ENCODE data around the gene CDADC1.
A peak's percentile ranks its signal among the peaks of the same experiment; 100 is the strongest.

The CDADC1 gene

DNA sequence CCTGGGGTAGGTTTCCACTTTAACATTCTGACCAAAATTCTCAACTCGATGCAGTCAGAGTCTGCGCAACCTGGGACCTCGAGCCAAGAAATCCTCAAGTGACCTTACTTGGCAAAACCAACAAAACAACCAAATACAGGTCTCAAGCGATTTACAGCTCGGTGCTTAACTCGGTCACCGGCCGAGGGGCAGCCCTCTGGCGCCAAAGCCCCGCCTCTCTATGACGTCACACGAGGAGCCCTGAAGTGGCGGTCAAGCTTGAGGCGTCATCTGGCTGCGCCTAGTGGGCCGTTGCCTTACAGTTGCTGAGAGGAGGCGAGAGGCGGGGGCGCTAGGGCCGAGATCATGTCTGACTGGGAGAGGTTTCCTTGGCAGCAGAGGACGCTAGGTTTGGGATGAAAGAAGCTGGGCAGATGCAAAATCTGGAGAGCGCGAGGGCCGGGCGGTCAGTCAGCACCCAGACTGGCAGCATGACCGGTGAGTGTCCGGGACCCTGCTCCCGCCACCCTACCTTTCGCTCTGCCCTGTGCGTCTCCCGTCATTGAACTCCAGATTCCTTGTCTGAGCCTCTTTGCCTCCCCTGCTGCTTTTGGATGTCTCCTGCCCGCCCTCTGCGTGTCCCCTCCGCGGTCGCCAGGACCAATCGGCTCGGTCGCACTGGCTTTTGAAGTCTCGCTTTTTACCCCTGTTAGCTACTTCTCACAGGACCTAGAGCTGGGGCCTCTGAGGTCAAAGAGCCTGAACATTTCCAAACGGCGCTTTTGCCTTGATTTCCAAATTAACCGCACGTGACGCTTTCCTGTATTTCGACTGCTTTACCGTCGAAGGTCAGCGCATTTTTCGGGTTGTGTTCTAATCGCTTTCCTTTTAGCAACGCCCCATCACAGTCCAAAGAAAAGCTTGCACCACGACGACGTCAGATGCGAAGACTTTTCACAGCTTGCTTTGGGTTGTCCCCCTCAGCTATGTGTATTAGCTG lies at the start of gene CDADC1:
TSS of gene CDADC1 (plus strand) at position 283 of the 979 bp plus-strand sequence. CDS start at position 396, 113 bp downstream.
- peak; percentile 41 for FAIRE-seq

DNA sequence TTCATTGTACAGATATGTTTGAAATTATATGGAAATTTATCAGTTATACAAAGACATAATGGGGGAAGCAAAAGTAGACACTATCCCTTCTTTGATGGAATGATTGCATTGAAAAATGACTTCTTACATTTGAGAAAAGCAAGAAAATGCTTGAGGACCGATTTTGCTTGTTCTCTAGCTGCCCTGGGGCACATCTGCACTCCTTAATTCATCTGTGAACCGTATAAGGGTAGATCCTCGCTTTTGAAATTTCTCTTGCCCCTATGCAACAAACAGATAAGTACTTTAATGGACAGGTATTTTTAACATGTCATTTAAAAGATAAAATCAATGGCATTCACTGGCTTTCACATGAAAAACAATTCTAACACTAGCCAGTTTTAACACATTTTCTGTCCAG lies 41.1 kb upstream of the CDADC1 start:
- FAIRE-seq: no peak

DNA sequence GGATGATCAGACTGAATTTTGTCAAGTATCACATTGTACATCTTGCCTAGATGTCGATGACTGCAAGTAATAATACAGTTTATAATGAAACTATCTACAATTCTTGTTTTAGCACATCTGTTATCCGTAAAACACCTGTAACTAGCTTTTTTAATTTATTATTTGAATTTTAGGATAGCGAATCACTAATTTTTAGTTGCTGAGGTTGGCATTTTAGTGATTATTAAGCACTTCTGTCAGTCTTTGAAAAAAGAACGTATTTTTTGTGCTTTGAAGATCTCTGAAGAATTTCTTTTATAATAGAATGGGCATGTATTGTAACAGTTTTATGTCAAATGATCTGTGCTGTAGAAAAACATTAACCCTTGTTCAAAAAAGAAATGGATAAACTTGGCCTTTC lies 39.1 kb upstream of the CDADC1 start:
- no peak for FAIRE-seq

DNA sequence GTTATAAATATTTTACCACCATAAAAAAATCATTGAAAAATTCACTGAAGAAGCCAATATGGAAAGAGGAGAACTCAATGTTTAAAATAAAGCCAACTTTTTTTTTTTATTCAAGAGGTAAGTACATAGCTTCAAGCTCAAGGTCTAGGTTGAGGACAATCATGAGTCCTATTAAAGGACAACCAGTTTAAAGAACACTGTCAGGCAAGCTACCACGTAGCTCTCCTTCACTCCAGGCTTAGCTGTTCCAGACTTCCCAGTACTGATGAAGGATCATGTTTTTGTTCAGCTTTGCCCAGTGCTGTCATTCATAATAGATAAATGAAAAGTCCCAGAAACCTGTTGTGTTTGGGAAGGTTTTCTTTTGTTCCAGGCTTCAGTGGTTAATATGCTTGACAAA lies 37.6 kb upstream of the CDADC1 start:
- no peak for FAIRE-seq

DNA sequence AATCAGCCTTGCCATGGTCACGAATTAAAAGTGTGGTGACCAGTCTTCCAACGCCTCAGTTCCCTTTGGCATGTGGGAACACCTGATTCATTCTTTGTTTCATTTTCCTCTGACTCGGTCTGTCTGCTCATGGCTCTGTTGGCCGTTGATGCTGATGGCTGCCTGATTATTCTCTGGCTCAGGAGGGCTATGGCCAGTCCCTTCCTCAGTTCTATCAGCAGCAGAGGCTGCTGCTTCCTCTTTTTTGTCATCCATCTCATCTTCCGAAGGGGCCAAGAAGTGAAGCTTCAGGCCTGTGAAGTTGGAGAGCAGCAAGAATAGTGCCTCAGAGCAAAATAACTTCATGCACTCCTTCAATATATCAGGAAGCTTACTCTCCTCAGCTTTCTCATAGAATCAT lies 37.1 kb upstream of the CDADC1 start:
- FAIRE-seq: no peak

DNA sequence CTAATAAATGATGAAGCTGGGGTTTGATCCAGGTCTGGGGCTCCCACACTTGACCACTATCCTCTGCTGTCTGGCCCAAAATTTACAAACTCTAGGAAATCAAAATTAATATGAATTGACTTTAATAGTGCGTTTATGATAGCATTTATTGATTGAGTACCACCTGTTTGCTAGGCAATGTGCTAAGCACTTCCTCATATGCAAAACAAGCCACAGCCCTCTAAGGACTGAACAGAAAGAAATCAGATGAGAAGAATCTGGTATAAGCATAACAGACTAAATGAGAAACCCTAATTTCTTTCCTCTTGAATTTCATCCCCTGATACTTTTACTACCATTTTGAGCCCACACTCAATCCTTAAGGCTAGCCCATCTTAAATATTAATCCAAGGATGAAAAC lies 34.2 kb upstream of the CDADC1 start:
- FAIRE-seq: no peak

DNA sequence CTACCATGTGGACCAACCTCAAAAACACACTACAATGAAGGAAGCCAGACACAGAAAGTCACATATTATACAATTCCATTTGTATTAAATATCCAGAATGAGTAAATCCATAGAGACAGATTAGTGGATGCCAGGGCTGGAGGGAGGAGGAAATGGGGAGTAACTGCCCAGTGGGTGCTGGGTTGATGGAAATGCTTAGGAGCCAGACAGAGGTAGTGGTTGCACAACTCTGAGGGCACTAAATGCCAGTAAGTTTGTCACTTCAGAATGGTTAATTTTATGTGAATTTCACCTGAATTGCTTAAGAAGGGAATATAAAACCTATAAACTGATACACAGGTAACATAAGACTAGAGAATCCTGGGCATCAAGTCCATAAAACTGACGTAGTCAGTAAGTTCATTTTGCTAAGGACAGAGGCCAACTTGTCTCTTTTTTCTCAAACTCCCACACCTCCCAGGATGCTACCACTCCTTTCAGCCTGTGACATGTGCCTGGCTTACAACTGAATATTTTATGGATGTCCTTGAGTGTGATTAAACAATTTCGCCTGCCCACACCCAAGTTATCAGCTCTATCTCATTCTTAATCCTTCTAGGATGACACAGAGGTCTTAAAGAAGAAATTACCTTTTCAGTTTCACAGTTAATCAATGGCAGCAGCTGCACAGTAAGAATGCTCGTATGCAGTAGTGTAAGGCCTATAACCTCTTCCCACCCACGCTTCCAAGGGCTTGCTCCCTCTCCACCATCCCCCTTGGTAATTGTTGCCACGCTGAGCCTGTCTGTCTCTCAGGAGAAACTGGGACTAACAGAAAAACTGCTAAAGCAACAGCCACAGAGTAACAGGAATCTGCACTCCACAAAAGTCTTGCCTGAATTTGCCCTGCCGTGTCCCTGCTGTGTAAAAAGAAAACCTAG lies 33.5 kb upstream of the CDADC1 start:
- FAIRE-seq: no peak

DNA sequence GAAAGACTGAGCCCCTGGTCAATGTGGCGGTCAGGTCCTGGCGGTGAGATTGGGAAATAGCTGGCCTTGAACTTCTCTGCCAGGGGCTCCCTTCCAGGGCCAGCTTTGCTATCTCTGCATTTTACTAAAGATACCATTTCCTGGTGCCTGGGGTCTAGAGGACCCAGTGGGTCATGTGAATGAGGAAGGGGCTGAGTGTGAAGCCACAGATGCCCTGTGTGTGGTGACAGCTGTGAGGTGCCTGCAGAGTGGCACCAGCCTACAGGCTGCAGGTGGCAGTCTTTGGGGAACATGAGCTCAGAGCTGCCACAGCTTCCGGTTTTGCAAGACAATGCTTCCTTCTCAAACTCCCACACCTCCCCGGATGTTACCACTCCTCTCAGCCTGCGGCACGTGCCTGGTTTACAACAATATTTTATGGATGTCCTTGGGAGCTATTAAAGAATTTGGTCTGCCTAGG lies 32.8 kb upstream of the CDADC1 start:
- no peak for FAIRE-seq

DNA sequence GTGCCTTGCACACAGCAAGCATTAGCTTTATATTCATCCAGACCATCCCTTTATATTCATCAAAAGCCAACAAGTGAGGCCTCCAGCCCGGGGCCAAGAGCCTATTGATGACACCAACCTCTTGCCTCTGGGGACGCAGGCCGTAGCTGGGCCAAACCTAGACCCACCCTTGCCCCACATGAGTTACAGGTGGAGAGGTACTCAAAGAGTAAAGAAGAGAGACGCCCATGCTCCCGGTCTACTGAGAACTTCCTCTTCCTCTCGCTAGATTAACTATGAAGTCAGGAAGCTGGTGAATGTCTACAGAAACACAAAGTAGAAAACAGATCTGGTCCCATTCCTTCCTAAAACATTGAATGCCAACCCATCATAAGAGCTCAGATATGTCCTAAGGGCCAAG lies 31.4 kb upstream of the CDADC1 start:
- FAIRE-seq: no peak

DNA sequence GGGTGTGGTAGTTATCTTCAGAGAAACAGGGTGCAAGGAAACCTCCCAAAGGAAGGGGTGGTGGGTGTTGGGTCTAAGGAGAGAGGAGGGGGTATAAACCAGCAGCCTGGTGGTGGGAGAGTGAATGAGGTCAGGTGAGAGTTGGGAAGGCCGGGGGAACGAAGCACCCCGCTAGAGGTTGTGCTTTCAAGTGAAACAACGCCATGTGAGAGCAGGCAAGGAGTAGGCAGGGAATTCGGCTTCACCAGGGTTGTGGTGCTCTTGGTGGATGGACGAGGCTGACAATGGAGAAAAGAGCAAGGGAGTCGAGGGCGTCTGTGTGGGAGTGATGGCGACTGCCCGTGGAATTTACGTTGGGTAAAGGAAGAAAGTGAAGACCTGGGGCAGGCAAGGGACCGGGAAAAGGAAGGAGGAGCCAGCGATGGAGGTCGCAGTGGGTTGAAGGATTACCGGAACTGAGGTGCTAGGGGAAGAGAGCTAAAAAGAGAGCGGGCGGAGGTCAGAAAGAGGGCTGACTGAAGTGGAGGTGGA lies 29.7 kb upstream of the CDADC1 start:
- FAIRE-seq: no peak

DNA sequence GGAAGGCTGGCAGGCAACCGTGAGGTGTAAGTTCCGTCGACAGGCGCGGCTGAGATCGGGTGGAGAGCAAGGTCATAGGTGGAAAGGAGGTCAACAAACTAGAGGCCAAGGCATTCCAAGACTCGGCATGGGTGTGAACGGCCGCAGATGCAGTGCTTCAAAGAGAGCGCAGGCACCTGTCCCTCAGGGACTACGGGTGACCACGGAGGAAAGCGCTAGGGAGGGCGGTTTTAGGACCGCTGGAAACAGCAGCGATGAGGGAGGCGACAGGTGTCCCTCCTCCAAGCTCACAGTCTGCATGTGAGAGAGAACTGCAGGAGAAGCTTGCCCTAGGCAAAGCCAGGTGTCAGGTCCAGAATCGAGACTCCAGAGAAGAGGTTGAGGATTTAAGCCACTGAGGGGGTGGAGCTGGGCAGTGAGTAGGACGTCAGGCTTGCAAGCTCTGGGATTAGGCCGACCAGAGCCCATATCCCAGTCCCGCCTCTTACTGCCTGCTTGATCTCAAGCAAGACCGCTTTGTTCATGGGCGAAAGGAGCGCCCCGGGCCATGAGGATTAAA lies 29.2 kb upstream of the CDADC1 start:
- FAIRE-seq: no peak

DNA sequence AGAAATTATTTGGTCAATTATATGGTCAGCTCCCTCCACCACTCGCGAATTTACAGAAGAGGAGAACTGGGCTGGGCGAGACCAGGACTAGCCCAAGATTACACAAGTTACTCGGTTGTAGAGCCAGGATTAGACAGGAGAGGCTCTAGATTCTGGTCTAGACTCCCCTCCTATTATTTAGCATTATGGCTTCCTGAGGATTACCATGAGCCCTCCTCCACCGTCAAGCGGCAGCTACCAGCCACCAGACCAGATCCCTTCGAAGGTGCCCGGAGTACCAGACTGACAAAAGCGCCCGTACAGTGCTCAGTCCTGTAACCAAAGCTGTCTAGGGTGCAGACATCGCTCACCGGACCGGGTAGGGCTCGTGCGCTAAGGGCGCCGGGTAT lies 28.1 kb upstream of the CDADC1 start:
- no peak for FAIRE-seq

DNA sequence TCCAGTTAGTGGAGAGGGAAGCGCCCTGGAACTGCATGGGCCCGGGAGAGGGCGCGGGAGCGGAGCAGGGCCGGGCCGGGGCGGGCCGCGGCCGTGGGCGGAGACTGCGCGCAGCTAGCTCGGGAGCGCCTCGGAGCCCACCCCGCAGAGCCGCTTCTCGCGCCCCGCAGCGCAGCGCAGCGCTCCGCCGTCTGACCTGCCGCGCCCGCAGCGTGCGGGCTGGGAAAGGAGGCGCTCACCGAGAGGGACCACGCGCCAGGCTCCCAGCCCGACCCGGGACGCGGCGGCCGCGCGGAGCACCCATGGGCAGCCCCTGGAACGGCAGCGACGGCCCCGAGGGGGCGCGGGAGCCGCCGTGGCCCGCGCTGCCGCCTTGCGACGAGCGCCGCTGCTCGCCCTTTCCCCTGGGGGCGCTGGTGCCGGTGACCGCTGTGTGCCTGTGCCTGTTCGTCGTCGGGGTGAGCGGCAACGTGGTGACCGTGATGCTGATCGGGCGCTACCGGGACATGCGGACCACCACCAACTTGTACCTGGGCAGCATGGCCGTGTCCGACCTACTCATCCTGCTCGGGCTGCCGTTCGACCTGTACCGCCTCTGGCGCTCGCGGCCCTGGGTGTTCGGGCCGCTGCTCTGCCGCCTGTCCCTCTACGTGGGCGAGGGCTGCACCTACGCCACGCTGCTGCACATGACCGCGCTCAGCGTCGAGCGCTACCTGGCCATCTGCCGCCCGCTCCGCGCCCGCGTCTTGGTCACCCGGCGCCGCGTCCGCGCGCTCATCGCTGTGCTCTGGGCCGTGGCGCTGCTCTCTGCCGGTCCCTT lies 27.5 kb upstream of the CDADC1 start, which contains the start of gene MLNR:
TSS of gene MLNR (plus strand) at position 303 of the 820 bp plus-strand sequence. CDS start at position 303, 0 bp downstream.
- FAIRE-seq: no peak

DNA sequence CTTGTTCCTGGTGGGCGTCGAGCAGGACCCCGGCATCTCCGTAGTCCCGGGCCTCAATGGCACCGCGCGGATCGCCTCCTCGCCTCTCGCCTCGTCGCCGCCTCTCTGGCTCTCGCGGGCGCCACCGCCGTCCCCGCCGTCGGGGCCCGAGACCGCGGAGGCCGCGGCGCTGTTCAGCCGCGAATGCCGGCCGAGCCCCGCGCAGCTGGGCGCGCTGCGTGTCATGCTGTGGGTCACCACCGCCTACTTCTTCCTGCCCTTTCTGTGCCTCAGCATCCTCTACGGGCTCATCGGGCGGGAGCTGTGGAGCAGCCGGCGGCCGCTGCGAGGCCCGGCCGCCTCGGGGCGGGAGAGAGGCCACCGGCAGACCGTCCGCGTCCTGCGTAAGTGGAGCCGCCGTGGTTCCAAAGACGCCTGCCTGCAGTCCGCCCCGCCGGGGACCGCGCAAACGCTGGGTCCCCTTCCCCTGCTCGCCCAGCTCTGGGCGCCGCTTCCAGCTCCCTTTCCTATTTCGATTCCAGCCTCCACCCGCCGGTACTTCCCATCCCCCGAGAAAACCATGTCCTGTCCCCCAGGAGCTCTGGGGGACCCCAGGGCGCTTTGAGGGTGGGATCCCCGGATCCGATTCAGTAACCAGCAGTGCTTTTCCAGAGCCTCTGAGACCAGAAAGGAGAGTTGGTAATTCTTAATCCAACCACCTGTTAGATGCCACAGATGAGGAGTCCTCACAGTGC lies 26.7 kb upstream of the CDADC1 start:
- no peak for FAIRE-seq

DNA sequence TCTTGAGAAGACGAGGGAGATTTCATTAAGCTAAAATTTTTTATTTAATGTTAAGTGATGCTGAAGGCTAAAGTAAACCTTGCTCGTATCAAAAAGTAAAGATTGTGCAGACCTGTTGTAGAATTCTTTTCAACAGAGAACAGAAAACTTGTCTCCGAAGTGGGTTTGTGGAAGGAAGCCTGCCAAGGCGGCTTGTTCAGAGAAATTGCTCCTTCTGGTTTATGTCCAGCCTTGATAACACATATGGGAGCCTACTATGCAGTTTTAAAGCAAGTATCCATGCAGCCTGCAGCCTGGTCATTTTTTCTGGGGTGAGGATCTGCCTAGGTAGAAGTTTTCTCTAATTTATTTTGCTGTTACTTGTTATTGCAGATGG lies 26.1 kb upstream of the CDADC1 start:
- FAIRE-seq: no peak

DNA sequence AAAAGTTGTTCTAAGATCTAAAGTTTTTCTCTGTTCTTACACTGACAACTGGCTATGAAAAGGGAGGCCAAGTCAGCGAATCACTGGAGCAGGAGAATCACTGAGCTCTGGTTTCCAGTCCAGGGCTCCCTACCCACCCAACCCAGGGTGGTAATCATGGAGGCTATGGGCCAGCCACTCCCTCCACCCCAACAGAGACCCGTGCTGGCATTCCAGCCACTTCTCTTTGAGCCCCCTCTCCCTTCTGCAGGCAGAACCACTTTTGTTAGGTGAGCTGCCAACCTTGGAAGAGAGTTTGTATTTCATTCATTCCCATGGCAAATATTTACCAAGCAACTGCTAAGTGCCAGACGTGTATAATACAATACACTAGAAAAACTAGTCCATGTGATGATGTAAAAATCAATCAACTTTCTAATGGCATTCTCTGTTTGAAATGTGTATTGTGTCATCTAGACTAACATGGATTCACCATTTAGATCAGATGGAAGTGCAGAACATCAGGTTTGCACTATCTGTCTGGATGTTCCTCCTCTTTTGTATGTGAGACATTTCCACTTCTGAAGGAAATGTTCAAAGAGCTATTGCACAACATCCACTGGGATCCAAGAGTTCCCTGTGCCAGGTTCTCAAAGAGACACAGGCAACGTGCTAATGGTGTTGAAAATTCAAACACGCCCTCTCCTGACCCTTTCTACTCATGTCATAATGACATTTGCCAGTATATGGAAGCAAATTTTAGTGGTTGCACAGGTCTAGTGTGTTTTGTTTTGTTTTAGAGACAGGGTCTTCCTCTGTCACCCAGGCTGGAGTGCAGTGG lies 22.3 kb upstream of the CDADC1 start:
- no peak for FAIRE-seq

DNA sequence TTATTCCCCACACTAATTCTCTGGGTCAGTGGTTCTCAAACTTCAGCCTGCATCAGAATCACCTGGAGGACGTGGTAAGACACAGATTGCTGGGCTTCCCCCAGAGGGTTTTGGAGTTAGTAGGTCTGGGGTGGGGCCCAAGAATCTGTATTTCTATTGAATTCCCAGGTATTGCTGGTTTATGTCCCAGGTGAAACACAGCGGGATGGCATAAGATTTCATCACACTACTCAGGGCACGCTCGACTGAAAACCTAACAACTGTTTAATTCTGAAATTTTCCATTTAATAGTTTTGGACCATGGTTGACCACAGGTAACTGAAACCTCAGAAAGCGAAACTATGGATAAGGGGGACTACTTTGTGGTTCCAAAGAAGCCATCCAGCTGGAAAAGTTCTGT lies 21.1 kb upstream of the CDADC1 start:
- no peak for FAIRE-seq

DNA sequence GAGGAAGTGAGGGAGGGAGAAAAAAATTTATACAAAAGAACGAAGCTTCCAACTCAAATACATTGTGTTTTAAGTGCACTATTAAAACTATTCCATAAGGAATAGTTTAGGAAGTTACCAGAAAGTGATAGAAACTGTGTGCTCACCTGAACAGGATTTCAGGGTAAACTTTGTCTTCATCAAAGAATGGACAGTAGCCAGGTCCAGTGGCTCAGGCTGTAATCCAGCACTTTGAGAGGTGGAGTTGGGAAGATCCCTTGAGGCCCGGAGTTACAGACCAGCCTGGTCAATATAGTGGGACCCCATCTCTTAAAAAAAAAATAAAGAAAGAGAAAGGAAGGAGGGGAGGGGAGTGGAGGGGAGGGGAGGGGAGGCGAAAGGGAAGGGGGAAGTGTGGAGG lies 13.0 kb upstream of the CDADC1 start:
- FAIRE-seq: no peak

DNA sequence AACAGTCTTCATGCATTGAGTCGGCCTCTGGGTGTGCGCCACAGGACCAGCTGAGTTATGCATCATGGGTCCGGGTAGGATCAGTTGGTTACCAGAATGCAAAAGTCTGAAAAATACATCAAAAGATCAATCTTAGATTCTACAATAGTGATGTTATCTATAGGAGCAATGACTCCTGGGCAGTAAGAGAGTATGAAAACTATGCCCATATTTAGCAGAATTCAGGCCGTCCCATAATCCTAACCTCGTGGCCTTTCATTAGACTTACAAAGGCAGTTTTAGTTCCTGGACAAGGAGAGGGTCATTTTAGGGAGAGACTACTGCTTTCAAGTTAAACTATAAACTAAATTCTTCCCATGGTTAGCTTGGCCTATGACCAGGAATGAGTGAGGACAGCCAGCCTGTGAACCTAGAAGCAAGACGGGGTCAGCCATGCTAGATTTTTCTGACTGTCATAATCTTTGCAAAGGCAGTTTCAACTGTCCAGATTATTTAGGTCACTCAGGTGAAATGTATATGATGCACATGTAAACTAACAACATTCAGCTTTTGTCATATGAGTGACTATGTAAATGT lies 11.8 kb upstream of the CDADC1 start:
- no peak for FAIRE-seq

DNA sequence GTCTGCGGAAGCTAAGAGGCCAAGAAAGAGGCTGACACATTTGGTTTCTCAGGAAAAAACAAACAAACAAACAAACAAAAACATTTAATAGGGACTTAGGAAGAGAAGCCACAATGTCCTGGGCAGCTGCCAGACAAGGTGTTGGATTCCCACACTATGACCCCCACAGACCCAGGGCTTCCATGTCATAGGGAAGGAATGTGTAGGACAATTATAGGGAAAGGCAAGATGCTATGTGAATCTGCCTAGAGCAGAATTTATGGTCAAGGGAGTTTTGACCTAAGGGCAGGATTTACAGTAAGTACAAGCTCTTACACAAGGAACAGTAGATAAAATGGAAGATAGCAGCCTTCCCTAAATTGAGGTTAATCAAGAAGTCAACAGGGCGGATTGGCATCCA lies 9.1 kb upstream of the CDADC1 start:
- FAIRE-seq: no peak

All from colon (tissue), 2 donors.